Measurements from ENCODE around the gene PAGE2. TPM values are rescaled to one million over a fixed set of nuclear protein-coding genes. Genes with fewer than 3 reads are reported as not detected.

PAGE2 gene
- total and polyA plus RNA-seq, 2 experiments from 2014 or later: not detected

- no peak within 1 kb of the TSS for H3K27ac ChIP-seq (ENCODE audit: low read depth)
- no peaks in the 10 kb centered on the region for H3F3A ChIP-seq (replicated peaks; ENCODE audit: low read depth)
- no peaks in the 10 kb centered on the region for H3K4me1 ChIP-seq (ENCODE audit: insufficient read depth)
- no peaks in the 10 kb centered on the region for H3K36me3 Mint-ChIP-seq (ENCODE audit: low read depth)
- no peak within 1 kb of the TSS for H3K4me2 ChIP-seq
- peaks cover 5% of the 10 kb centered on the region; the same call in 2 of the 3 replicates for H3K9me3 Mint-ChIP-seq
- no peak for DNase-seq (ENCODE audit: low spot score)
- TF ChIP-seq JUNB (IDR thresholded peaks at IDR 0.05; ENCODE audit: unreplicated experiment) (no peak), ETS1 (IDR thresholded peaks at IDR 0.05) (no peak), NANOG (IDR thresholded peaks at IDR 0.05; ENCODE audit: borderline replicate concordance) (no peak), ZNF114 (CRISPR knock-in tag; IDR thresholded peaks at IDR 0.05) (no peak), ZNF462 (CRISPR knock-in tag; IDR thresholded peaks at IDR 0.05) (no peak), STAT1 (IDR thresholded peaks at IDR 0.05; ENCODE audit: unreplicated experiment) (no peak), REST (IDR thresholded peaks at IDR 0.05; ENCODE audit: unreplicated experiment) (no peak), EZH2 (IDR thresholded peaks at IDR 0.05; ENCODE audit: low read depth, unreplicated experiment) (no peak), EZH2phosphoT487 (IDR thresholded peaks at IDR 0.05; ENCODE audit: unreplicated experiment) (no peak), ZNF331 (CRISPR knock-in tag; IDR thresholded peaks at IDR 0.05; ENCODE audit: low read depth) (no peak), CREB1 (CRISPR knock-in tag; IDR thresholded peaks at IDR 0.05; ENCODE audit: low read depth) (no peak), POLR2AphosphoS5 (IDR thresholded peaks at IDR 0.05; ENCODE audit: low read depth) (no peak), CTCF (conservative IDR thresholded peaks at IDR 0.05; ENCODE audit: low read depth in 2 of 2) (no peak)
- H3K27me3 ChIP-seq (ENCODE audit: insufficient read depth): no peaks in the 10 kb centered on the region
- H3K4me1 Mint-ChIP-seq: no peaks in the 10 kb centered on the region
- ATAC-seq: no peak
- no peak within 1 kb of the TSS for H3K4me3 ChIP-seq
- no peaks in the 10 kb centered on the region for H3K36me3 ChIP-seq (ENCODE audit: insufficient read depth)
- no peaks in the 10 kb centered on the region for H3K9me2 ChIP-seq (ENCODE audit: insufficient read depth)
- peaks cover 1% of the 10 kb centered on the region for H3K27me3 Mint-ChIP-seq (ENCODE audit: insufficient read depth, low read depth, poor library complexity)
- no peaks in the 10 kb centered on the region for H3K79me2 ChIP-seq (replicated peaks; ENCODE audit: insufficient read depth)
- no peak within 1 kb of the TSS for H2AFZ ChIP-seq
- no peaks in the 10 kb centered on the region for H4K20me1 ChIP-seq (replicated peaks; ENCODE audit: insufficient read depth)
- H3K4me3 Mint-ChIP-seq: no peak within 1 kb of the TSS
- H3K27ac Mint-ChIP-seq: no peak within 1 kb of the TSS
Measured at GRCh38 chrX:55074851-55075467, 13.9 kb upstream of the PAGE2 start, which contains the start of gene PAGE2B. Gene PAGE2B, plus strand, starts transcription at chrX:55075030. Its CDS starts 1,012 bp downstream, at chrX:55076042.
